Measurements from ENCODE around the gene ENOPH1.
"Not testable (repeated sequence)": the region's sequence is repeated elsewhere in the genome, so short reads cannot be mapped to it uniquely, and the experiment has no call there.

GRCh38 chr4:82475931-82476330 is 45.5 kb downstream of the ENOPH1 start:
- not testable (repeated sequence) for TF ChIP-seq POLR2A (IDR thresholded peaks at IDR 0.05; ENCODE audit: low read length); GATA1 (IDR thresholded peaks at IDR 0.05; ENCODE audit: low read depth, low read length)
